K562 (cell line): Measurements from ENCODE around the gene KCTD17.

Experiments used
- CBX5 ChIP-seq: IDR thresholded peaks from 2 replicates; pipeline ENCODE4 v1.6.1; 2014; ENCODE audit warnings: low read depth, borderline replicate concordance
- CTBP1 ChIP-seq: fragments of 450-650 bp; IDR thresholded peaks from 2 replicates; pipeline ENCODE4 v1.6.1; 2016; ENCODE audit warnings: borderline replicate concordance
- CTCF ChIP-seq, 3 experiments: IDR thresholded peaks in 2 of 3; conservative IDR thresholded peaks in 1 of 3; 2 replicates each; pipeline ENCODE4 v1.5.1; 2011 to 2012; ENCODE audit warnings: low read length in 3 of 3, mild to moderate bottlenecking in 3 of 3, control low read depth in 2 of 3, improper control_type of control experiment in 1 of 3, inconsistent platforms in 1 of 3, low read depth in 1 of 3, mixed read lengths in 1 of 3, moderate library complexity in 1 of 3; ENCODE audit not compliant: insufficient read depth in 2 of 3
- DPF2 ChIP-seq: fragments of 450-650 bp; IDR thresholded peaks from 2 replicates; pipeline ENCODE4 v1.6.1; 2016
- EP300 ChIP-seq: IDR thresholded peaks from 2 replicates; pipeline ENCODE4 v1.6.1; 2012; ENCODE audit warnings: low read length, improper control_type of control experiment
- FOXK2 ChIP-seq, 2 experiments: fragments of 450-650 bp; IDR thresholded peaks in 1 of 2; conservative IDR thresholded peaks in 1 of 2; 2 replicates each; pipeline ENCODE4 v1.6.1; 2016; ENCODE audit warnings: low read depth in 2 of 2, mild to moderate bottlenecking in 1 of 2
- HNRNPUL1 ChIP-seq: fragments of 200-400 bp; formaldehyde crosslinking; IDR thresholded peaks from 2 replicates; pipeline ENCODE4 v1.6.1; 2017; ENCODE audit warnings: low read length
- NR3C1 ChIP-seq: sonication (generic); formaldehyde crosslinking; IDR thresholded peaks from 2 replicates; pipeline ENCODE4 v1.8.1; 2022; ENCODE audit warnings: missing genetic modification reagents
- SAFB ChIP-seq: fragments of 200-400 bp; formaldehyde crosslinking; IDR thresholded peaks from 2 replicates; pipeline ENCODE4 v1.6.1; 2017; ENCODE audit warnings: low read depth, low read length, borderline replicate concordance
- SP1 ChIP-seq: sonication (generic); formaldehyde crosslinking; IDR thresholded peaks from 2 replicates; pipeline ENCODE4 v1.8.1; 2022; ENCODE audit warnings: mild to moderate bottlenecking, missing genetic modification reagents
- TEAD4 ChIP-seq, 2 experiments: sonication (generic) in 1 of 2; formaldehyde crosslinking in 1 of 2; IDR thresholded peaks; 2 replicates each; pipeline versions ENCODE4 v1.6.1 to v1.8.0; 2012 to 2022; ENCODE audit warnings: borderline replicate concordance in 1 of 2, inconsistent platforms in 1 of 2, low read length in 1 of 2, mild to moderate bottlenecking in 1 of 2, missing genetic modification reagents in 1 of 2
- ZNF407 ChIP-seq: fragments of 450-650 bp; IDR thresholded peaks from 2 replicates; pipeline ENCODE4 v1.6.1; 2016; ENCODE audit warnings: low read depth

GRCh38 chr22:37053310-37054055 is 1.9 kb downstream of the KCTD17 start:
- TF ChIP-seq CTCF (IDR thresholded peaks at IDR 0.05 in 2 of 3, conservative IDR thresholded peaks at IDR 0.05 in 1 of 3; ENCODE audit: insufficient read depth in 2 of 3, low read depth in 1 of 3, low read length in 3 of 3) (no peak), SP1 (CRISPR knock-in tag) (no peak), TEAD4 (IDR thresholded peaks at IDR 0.05; ENCODE audit: low read length) (no peak), TEAD4 (CRISPR knock-in tag; IDR thresholded peaks at IDR 0.05; ENCODE audit: borderline replicate concordance) (no peak), DPF2 (no peak), FOXK2 (conservative IDR thresholded peaks at IDR 0.05 in 1 of 2, IDR thresholded peaks at IDR 0.05 in 1 of 2; ENCODE audit: low read depth in 2 of 2) (no peak), ZNF407 (no peak), CBX5 (no peak), HNRNPUL1 (no peak), EP300 (no peak), CTBP1 (no peak), NR3C1 (CRISPR knock-in tag) (no peak), SAFB (no peak)
